HG03571 (cell line): Measurements from ENCODE around the gene TMEM82.
A peak's percentile ranks its signal among the peaks of the same experiment; 100 is the strongest.
"Not testable (repeated sequence)": the region's sequence is repeated elsewhere in the genome, so short reads cannot be mapped to it uniquely, and the experiment has no call there.

Source experiments
- ATAC-seq: cut with Tn5 transposase; IDR thresholded peaks from one replicate; pipeline ENCODE4 v1.9.1; 2021; ENCODE audit not compliant: unreplicated experiment

The TMEM82 gene

GRCh38 chr1:15742339-15742801 lies at the start of gene TMEM82:
TSS of gene TMEM82 (plus strand) at chr1:15742499. CDS start at chr1:15742560, 61 bp downstream.
- no peak for ATAC-seq

GRCh38 chr1:15693371-15693770 lies 48.9 kb upstream of the TMEM82 start:
- ATAC-seq = no peak

- peak; percentile 90 for ATAC-seq
These were observed 45.3 kb upstream of the TMEM82 start for GRCh38 chr1:15696956-15697521.

- ATAC-seq = no peak
These were observed 44.1 kb upstream of the TMEM82 start for GRCh38 chr1:15698201-15698600.

- ATAC-seq = not testable (repeated sequence)
These were observed 43.0 kb upstream of the TMEM82 start for GRCh38 chr1:15699321-15699720.

GRCh38 chr1:15700508-15700907 lies 41.8 kb upstream of the TMEM82 start:
- ATAC-seq = no peak

GRCh38 chr1:15701784-15702183 lies 40.5 kb upstream of the TMEM82 start:
- no peak for ATAC-seq

- ATAC-seq = no peak
These were observed 39.4 kb upstream of the TMEM82 start for GRCh38 chr1:15702722-15703550.

- ATAC-seq = no peak
These were observed 38.7 kb upstream of the TMEM82 start for GRCh38 chr1:15703562-15703961.

- ATAC-seq = no peak
These were observed 37.6 kb upstream of the TMEM82 start for GRCh38 chr1:15704526-15705183.

GRCh38 chr1:15705184-15705566 lies 37.1 kb upstream of the TMEM82 start:
- ATAC-seq = no peak

- ATAC-seq = no peak
These were observed 35.5 kb upstream of the TMEM82 start for GRCh38 chr1:15706751-15707150.

GRCh38 chr1:15707239-15707925 lies 34.9 kb upstream of the TMEM82 start:
- no peak for ATAC-seq

- no peak for ATAC-seq
These were observed 33.7 kb upstream of the TMEM82 start for GRCh38 chr1:15708486-15709137.

- no peak for ATAC-seq
These were observed 33.1 kb upstream of the TMEM82 start for GRCh38 chr1:15709226-15709625.

- ATAC-seq = no peak
These were observed 30.1 kb upstream of the TMEM82 start for GRCh38 chr1:15712168-15712567.

GRCh38 chr1:15714406-15715136 lies 27.7 kb upstream of the TMEM82 start:
- no peak for ATAC-seq

- no peak for ATAC-seq
These were observed 24.7 kb upstream of the TMEM82 start for GRCh38 chr1:15717418-15718125.

- no peak for ATAC-seq
These were observed 24.1 kb upstream of the TMEM82 start for GRCh38 chr1:15718199-15718601.
